GM19395 (cell line): ENCODE results near the gene TMEM18.

Experiments used
- ATAC-seq: cut with Tn5 transposase; IDR thresholded peaks from one replicate; pipeline ENCODE4 v1.9.1; 2021; ENCODE audit warnings: mild to moderate bottlenecking, moderate library complexity; ENCODE audit not compliant: unreplicated experiment

The TMEM18 gene

GRCh38 chr2:636641-637405 lies 40.4 kb downstream of the TMEM18 start:
- ATAC-seq, result peak; percentile 76

GRCh38 chr2:635687-636621 lies 41.3 kb downstream of the TMEM18 start:
- ATAC-seq, result no peak

GRCh38 chr2:634636-635388 lies 42.4 kb downstream of the TMEM18 start:
- ATAC-seq, result no peak

- ATAC-seq, result no peak
Observed at GRCh38 chr2:634041-634440, 43.2 kb downstream of the TMEM18 start.

GRCh38 chr2:633371-633770 lies 43.8 kb downstream of the TMEM18 start:
- ATAC-seq, result no peak

- no peak for ATAC-seq
Observed at GRCh38 chr2:632471-632870, 44.7 kb downstream of the TMEM18 start.

GRCh38 chr2:631741-632140 lies 45.5 kb downstream of the TMEM18 start:
- no peak for ATAC-seq

GRCh38 chr2:630451-631320 lies 46.5 kb downstream of the TMEM18 start:
- ATAC-seq, result no peak

- ATAC-seq, result no peak
Observed at GRCh38 chr2:629961-630360, 47.2 kb downstream of the TMEM18 start.

- ATAC-seq, result no peak
Observed at GRCh38 chr2:628651-629050, 48.6 kb downstream of the TMEM18 start.

GRCh38 chr2:627926-628560 lies 49.2 kb downstream of the TMEM18 start:
- no peak for ATAC-seq

GRCh38 chr2:627340-627709 lies 49.9 kb downstream of the TMEM18 start:
- no peak for ATAC-seq

GRCh38 chr2:626491-627339 lies 50.5 kb downstream of the TMEM18 start:
- ATAC-seq, result no peak

GRCh38 chr2:625415-626333 lies 51.5 kb downstream of the TMEM18 start:
- ATAC-seq, result no peak

GRCh38 chr2:624551-625347 lies 52.5 kb downstream of the TMEM18 start:
- ATAC-seq, result no peak

- no peak for ATAC-seq
Observed at GRCh38 chr2:624096-624495, 53.1 kb downstream of the TMEM18 start.
